ENCODE measurements around the gene KRT16. TPM values are rescaled to one million over a fixed set of nuclear protein-coding genes. Genes with fewer than 3 reads are reported as not detected.

The KRT16 gene
- total RNA-seq, 2 experiments from 2014 or later = not detected

DNA sequence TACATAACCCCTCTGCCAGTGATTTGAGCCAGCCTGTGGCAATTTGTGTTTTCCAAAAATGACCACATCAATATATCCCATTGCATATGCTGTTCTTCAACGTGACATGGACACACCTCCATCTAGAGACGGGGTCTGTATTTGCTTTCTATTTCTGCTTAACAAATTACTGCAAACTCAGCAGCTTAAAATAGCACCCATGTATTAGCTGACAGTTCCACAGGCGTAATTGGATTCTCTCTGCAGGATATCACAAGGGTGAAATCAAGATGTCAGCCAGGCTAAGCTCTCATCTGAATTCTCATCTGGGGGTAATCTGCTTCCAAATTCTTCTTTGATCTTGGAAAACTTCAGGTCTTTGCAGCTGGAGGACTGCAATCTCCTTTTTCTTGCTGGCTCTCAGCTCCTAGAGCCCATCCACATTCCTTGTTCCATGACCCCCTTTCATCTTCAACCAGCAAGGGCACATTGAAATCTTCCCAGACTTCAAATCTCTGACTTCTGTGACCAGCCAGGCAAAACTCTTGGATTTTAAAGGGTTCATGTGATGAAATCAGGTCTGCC, 48.9 kb downstream of the KRT16 start:
- H3K36me3 ChIP-seq (ENCODE audit: insufficient read depth, low read length) = no peaks in the 10 kb centered on the region
- no peaks in the 10 kb centered on the region for H3K36me3 Mint-ChIP-seq (ENCODE audit: low read depth)

DNA sequence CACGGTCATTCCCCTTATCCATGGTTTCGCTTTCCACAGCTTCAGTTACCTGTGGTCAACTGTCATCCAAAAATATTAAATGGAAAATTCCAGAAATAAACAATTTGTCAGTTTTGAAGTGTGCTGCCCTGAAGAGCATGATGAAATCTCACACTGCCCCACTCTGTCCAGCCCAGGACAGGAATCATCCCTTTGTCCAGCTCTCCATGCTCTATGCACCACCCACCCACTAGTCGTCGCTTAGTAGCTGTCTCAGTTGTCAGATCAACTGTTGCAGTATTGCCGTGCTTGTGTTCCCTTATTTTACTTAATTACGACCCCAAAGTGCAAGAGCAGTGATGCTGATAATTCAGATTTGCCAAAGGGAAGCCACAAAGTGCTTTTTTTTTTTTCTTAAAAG, 51.0 kb downstream of the KRT16 start:
- H3K4me3 Mint-ChIP-seq = no peak overlapping the region
- no peaks in the 10 kb centered on the region for H3K9me3 ChIP-seq (ENCODE audit: control insufficient read depth in 1 of 2, insufficient read depth in 1 of 2, low read length in 2 of 2)
- ATAC-seq (ENCODE audit: poor library complexity) = no peak
- H3K27ac Mint-ChIP-seq = no peak overlapping the region
- peaks cover 52% of the 10 kb centered on the region for H3K27me3 Mint-ChIP-seq
- TF ChIP-seq, protein P1, sequence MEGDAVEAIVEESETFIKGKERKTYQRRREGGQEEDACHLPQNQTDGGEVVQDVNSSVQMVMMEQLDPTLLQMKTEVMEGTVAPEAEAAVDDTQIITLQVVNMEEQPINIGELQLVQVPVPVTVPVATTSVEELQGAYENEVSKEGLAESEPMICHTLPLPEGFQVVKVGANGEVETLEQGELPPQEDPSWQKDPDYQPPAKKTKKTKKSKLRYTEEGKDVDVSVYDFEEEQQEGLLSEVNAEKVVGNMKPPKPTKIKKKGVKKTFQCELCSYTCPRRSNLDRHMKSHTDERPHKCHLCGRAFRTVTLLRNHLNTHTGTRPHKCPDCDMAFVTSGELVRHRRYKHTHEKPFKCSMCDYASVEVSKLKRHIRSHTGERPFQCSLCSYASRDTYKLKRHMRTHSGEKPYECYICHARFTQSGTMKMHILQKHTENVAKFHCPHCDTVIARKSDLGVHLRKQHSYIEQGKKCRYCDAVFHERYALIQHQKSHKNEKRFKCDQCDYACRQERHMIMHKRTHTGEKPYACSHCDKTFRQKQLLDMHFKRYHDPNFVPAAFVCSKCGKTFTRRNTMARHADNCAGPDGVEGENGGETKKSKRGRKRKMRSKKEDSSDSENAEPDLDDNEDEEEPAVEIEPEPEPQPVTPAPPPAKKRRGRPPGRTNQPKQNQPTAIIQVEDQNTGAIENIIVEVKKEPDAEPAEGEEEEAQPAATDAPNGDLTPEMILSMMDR (IDR thresholded peaks at IDR 0.05) = no peak
- ChIA-PET CTCF (no interaction called here), POLR2A (no interaction called here)
- H3K27me3 ChIP-seq (ENCODE audit: control insufficient read depth in 1 of 2, insufficient read depth in 2 of 2, low read length in 2 of 2) = peaks cover 18 to 42% of the 10 kb centered on the region in 2 experiments
- H3K4me1 ChIP-seq (ENCODE audit: insufficient read depth, low read length) = no peaks in the 10 kb centered on the region
- no peak for DNase-seq
- H3K9me3 Mint-ChIP-seq = no peaks in the 10 kb centered on the region
- no peak overlapping the region for H3K27ac ChIP-seq (ENCODE audit: low read depth in 1 of 2, low read length in 2 of 2)
- no peak overlapping the region for H3K4me3 ChIP-seq (ENCODE audit: low read length)
- intact Hi-C loops (cut with DNase I, micrococcal nuclease) = no loop called here
- no peaks in the 10 kb centered on the region for H3K36me3 Mint-ChIP-seq (ENCODE audit: low read depth)
- no peaks in the 10 kb centered on the region for H3K36me3 ChIP-seq (ENCODE audit: insufficient read depth, low read length)
- H3K4me1 Mint-ChIP-seq (ENCODE audit: low read depth) = peaks cover under 1% of the 10 kb centered on the region

More for the DNA sequence above, 48.9 kb downstream of the KRT16 start:
- intact Hi-C loops (cut with DNase I, micrococcal nuclease) = no loop called here
- Histone ChIP-seq H3K27ac (ENCODE audit: low read depth in 1 of 2, low read length in 2 of 2) (no peak overlapping the region), H3K27me3 (ENCODE audit: control insufficient read depth in 1 of 2, insufficient read depth in 2 of 2, low read length in 2 of 2) (peaks cover 12 to 30% of the 10 kb centered on the region in 2 experiments), H3K9me3 (ENCODE audit: control insufficient read depth in 1 of 2, insufficient read depth in 1 of 2, low read length in 2 of 2) (peaks cover 10 to 16% of the 10 kb centered on the region in 2 experiments), H3K4me3 (ENCODE audit: low read length) (no peak overlapping the region), H3K4me1 (ENCODE audit: insufficient read depth, low read length) (peaks cover 4% of the 10 kb centered on the region)
- POLR2A ChIA-PET = no interaction called here
- CTCF ChIA-PET = no interaction called here
- Mint-ChIP-seq H3K9me3 (peaks cover 6% of the 10 kb centered on the region), H3K27me3 (peaks cover 37% of the 10 kb centered on the region), H3K27ac (no peak overlapping the region), H3K4me3 (no peak overlapping the region), H3K4me1 (ENCODE audit: low read depth) (peaks cover 19% of the 10 kb centered on the region)
- TF ChIP-seq, protein P1 (IDR thresholded peaks at IDR 0.05) = no peak
- ATAC-seq (ENCODE audit: poor library complexity) = no peak
- no peak for DNase-seq

Other genes with a start within 250 kb of the KRT16 start
- not detected for gene KRT33B, start 243.0 kb downstream of the KRT16 start, total RNA-seq
- gene KRT34, start 230.5 kb downstream of the KRT16 start, total RNA-seq = not detected
- gene KRT31, start 215.2 kb downstream of the KRT16 start, total RNA-seq = not detected
- gene KRT37, start 188.2 kb downstream of the KRT16 start, total RNA-seq = not detected
- gene KRT38, start 171.8 kb downstream of the KRT16 start, total RNA-seq = not detected
- not detected for gene KRT32, start 145.4 kb downstream of the KRT16 start, total RNA-seq
- gene KRT35, start 131.6 kb downstream of the KRT16 start, total RNA-seq = not detected
- gene KRT36, start 122.9 kb downstream of the KRT16 start, total RNA-seq = not detected
- gene KRT13, start 107.2 kb downstream of the KRT16 start, total RNA-seq = not detected
- not detected for gene KRT15, start 93.9 kb downstream of the KRT16 start, total RNA-seq
- gene KRT19, start 84.5 kb downstream of the KRT16 start, total RNA-seq = not detected
- not detected for gene KRT9, start 40.7 kb downstream of the KRT16 start, total RNA-seq
- not detected for gene KRT14, start 25.9 kb downstream of the KRT16 start, total RNA-seq
- not detected for gene KRT17, start 11.8 kb upstream of the KRT16 start, total RNA-seq
- 1,000 to 10,000 TPM; 3,351 to 3,391 TPM for gene EIF1, start 76.1 kb upstream of the KRT16 start, total RNA-seq
- gene GAST, start 99.6 kb upstream of the KRT16 start, total RNA-seq = not detected
- under 1 TPM in 1 of 2 experiments, not detected in 1; 0.11 TPM for gene HAP1, start 121.9 kb upstream of the KRT16 start, total RNA-seq
- gene JUP, start 173.9 kb upstream of the KRT16 start, total RNA-seq = 1 to 10 TPM in 1 of 2 experiments, under 1 TPM in 1; 0.88 to 1.1 TPM
- gene P3H4, start 199.2 kb upstream of the KRT16 start, total RNA-seq = 1 to 10 TPM; 1.3 to 2.3 TPM
- not detected for gene FKBP10, start 200.2 kb upstream of the KRT16 start, total RNA-seq
- 10 to 100 TPM; 25.7 to 29.7 TPM for gene NT5C3B, start 223.5 kb upstream of the KRT16 start, total RNA-seq
- gene KLHL10, start 225.1 kb upstream of the KRT16 start, total RNA-seq = not detected

Data from CD4-positive, alpha-beta T cell (primary cell).